SK-N-SH (cell line): Measurements from ENCODE around the gene GMNN. TPM values are rescaled to one million over a fixed set of nuclear protein-coding genes. Genes with fewer than 3 reads are reported as not detected.
A peak's percentile ranks its signal among the peaks of the same experiment; 100 is the strongest.

ENCODE experiments used
- CHD2 ChIP-seq: fragments of 150-350 bp; IDR thresholded peaks from 2 replicates; pipeline ENCODE4 v1.6.1; 2018; ENCODE audit warnings: low read length; ENCODE audit not compliant: partially characterized antibody
- EP300 ChIP-seq, 2 experiments: IDR thresholded peaks; 2 replicates each; pipeline versions ENCODE4 v1.4.0 to v1.6.1; 2012; ENCODE audit warnings: borderline replicate concordance in 1 of 2, low read depth in 1 of 2, low read length in 1 of 2
- EZH2phosphoT487 ChIP-seq: fragments of 200-600 bp; sonication (generic); IDR thresholded peaks from 2 replicates; pipeline ENCODE4 v1.6.1; 2017; ENCODE audit warnings: low read depth, mixed run types, mild to moderate bottlenecking, antibody characterized with exemption, moderate library complexity, borderline replicate concordance
- FOSL2 ChIP-seq: IDR thresholded peaks from 2 replicates; pipeline ENCODE4 v1.4.0; 2012; ENCODE audit warnings: low read depth, mild to moderate bottlenecking, moderate library complexity, borderline replicate concordance
- FOXJ3 ChIP-seq: sonication (generic); formaldehyde crosslinking; IDR thresholded peaks from 2 replicates; pipeline ENCODE4 v1.5.1; 2020; ENCODE audit warnings: mild to moderate bottlenecking, missing genetic modification reagents
- FOXM1 ChIP-seq: IDR thresholded peaks from 2 replicates; pipeline ENCODE4 v1.4.0; 2012; ENCODE audit warnings: low read depth, mild to moderate bottlenecking
- JUND ChIP-seq: IDR thresholded peaks from 2 replicates; pipeline ENCODE4 v1.4.0; 2012
- MEF2A ChIP-seq: IDR thresholded peaks from 2 replicates; pipeline ENCODE4 v1.4.0; 2012; ENCODE audit warnings: low read depth, borderline replicate concordance
- MXI1 ChIP-seq: IDR thresholded peaks from 2 replicates; pipeline ENCODE4 v1.6.1; 2012; ENCODE audit warnings: mild to moderate bottlenecking, low read depth, low read length, improper control_type of control experiment
- NFIC ChIP-seq: IDR thresholded peaks from 2 replicates; pipeline ENCODE4 v1.4.0; 2012; ENCODE audit warnings: borderline replicate concordance
- NRF1 ChIP-seq: IDR thresholded peaks from 2 replicates; pipeline ENCODE4 v1.6.1; 2012; ENCODE audit warnings: low read depth, mild to moderate bottlenecking, low read length
- POLR2AphosphoS5 ChIP-seq: IDR thresholded peaks from 2 replicates; pipeline ENCODE4 v1.6.1; 2012; ENCODE audit warnings: low read depth, low read length
- RAD21 ChIP-seq: IDR thresholded peaks from 2 replicates; pipeline ENCODE4 v1.6.1; 2012; ENCODE audit warnings: mild to moderate bottlenecking, low read length
- SMC3 ChIP-seq: IDR thresholded peaks from 2 replicates; pipeline ENCODE4 v1.6.1; 2012; ENCODE audit warnings: low read depth, low read length, improper control_type of control experiment
- TEAD4 ChIP-seq: IDR thresholded peaks from 2 replicates; pipeline ENCODE4 v1.4.0; 2012; ENCODE audit warnings: mild to moderate bottlenecking, borderline replicate concordance; ENCODE audit not compliant: insufficient read depth
- YY1 ChIP-seq: IDR thresholded peaks from 2 replicates; pipeline ENCODE4 v1.4.0; 2012; ENCODE audit warnings: low read depth, mild to moderate bottlenecking
- polyA plus RNA-seq, 3 experiments: library from polyadenylated mRNA; depleted of rRNA; stranded (reverse); fragments of >200 nt; gene quantifications; 2 replicates each; pipeline ENCODE4 v1.2.3, GENCODE V29; 2012
- TF ChIP-seq, protein P1 (sequence below): IDR thresholded peaks from 2 replicates; pipeline ENCODE4 v1.4.0; 2012; ENCODE audit warnings: low read depth, borderline replicate concordance
- TF ChIP-seq, protein P2 (sequence below): fragments of 150-350 bp; IDR thresholded peaks from 2 replicates; pipeline ENCODE4 v1.6.1; 2017; ENCODE audit warnings: antibody characterized with exemption, low read length, low read depth, borderline replicate concordance
- TF ChIP-seq, protein P3 (sequence below): IDR thresholded peaks from 2 replicates; pipeline ENCODE4 v1.4.0; 2012; ENCODE audit warnings: low read depth
- TF ChIP-seq, protein P4 (sequence below): IDR thresholded peaks from 2 replicates; pipeline ENCODE4 v1.6.1; 2012; ENCODE audit warnings: mild to moderate bottlenecking, low read depth, low read length, moderate library complexity
- TF ChIP-seq, protein P5 (sequence below): IDR thresholded peaks from 2 replicates; pipeline ENCODE4; 2012
- TF ChIP-seq, protein P6 (sequence below): fragments of 200-600 bp; sonication (generic); IDR thresholded peaks from 2 replicates; pipeline ENCODE4 v1.6.1; 2017; ENCODE audit warnings: antibody characterized with exemption, mild to moderate bottlenecking, moderate library complexity

The GMNN gene
- polyA plus RNA-seq, 1 of the 3 experiments (the other 2 are of a cell fraction), result 16.8 TPM

DNA sequence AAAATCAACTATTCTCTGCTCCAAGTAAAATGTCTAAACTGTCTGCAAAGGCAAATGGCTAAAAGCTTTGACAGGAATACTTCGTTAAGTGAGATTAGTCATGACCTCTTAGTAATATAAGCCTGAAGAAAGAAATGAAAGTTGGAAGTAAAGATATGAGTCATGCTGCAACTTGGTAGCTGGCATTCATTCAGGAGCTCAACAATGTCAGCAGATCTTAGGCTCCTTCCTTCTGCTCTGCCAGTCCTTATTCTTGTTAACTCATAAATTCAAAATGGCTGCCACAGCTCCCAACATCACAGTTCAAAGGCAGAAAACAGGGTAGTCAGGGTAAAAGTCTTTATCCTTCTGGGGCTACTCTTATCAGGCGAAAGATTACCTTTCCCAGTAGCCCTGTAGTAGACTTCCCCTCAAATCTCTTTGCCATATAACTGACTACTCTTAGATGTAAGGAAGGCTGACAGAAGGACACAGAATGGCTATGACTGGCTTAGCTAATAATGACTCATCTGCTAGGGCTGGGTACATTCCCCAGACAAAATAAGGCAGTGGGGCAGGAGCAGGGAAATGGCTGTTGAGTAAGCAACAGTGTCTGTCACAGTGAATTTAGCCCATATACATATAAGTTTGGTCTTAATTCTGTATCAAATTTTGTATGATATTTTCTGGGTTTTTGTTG lies 31.3 kb upstream of the GMNN start (continued):
- TF ChIP-seq FOXJ3 (CRISPR knock-in tag) (no peak), NFIC (peak; percentile 76; the same call in 1 of the 2 replicates), SMC3 (no peak), POLR2AphosphoS5 (peak; percentile 71), MXI1 (no peak), JUND (peak; percentile 83), FOXM1 (no peak; the same call in 1 of the 2 replicates), NRF1 (no peak), TEAD4 (0 out of 2 replicates have a peak, but pooled peaks have one; percentile 6), EP300 (IDR thresholded peaks at IDR 0.05; ENCODE audit: borderline replicate concordance in 1 of 2, low read depth in 1 of 2, low read length in 1 of 2) (peak in 1 of 2 experiments; percentile 50; a peak in 2 of 4 replicates), YY1 (peak; percentile 94), RAD21 (no peak), EZH2phosphoT487 (no peak), CHD2 (no peak), MEF2A (no peak), FOSL2 (peak; percentile 90)
- TF ChIP-seq, protein P1, sequence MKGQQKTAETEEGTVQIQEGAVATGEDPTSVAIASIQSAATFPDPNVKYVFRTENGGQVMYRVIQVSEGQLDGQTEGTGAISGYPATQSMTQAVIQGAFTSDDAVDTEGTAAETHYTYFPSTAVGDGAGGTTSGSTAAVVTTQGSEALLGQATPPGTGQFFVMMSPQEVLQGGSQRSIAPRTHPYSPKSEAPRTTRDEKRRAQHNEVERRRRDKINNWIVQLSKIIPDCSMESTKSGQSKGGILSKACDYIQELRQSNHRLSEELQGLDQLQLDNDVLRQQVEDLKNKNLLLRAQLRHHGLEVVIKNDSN, result no peak
- TF ChIP-seq, protein P2, sequence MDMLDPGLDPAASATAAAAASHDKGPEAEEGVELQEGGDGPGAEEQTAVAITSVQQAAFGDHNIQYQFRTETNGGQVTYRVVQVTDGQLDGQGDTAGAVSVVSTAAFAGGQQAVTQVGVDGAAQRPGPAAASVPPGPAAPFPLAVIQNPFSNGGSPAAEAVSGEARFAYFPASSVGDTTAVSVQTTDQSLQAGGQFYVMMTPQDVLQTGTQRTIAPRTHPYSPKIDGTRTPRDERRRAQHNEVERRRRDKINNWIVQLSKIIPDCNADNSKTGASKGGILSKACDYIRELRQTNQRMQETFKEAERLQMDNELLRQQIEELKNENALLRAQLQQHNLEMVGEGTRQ, result no peak
- TF ChIP-seq, protein P3, sequence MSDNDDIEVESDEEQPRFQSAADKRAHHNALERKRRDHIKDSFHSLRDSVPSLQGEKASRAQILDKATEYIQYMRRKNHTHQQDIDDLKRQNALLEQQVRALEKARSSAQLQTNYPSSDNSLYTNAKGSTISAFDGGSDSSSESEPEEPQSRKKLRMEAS, result peak; percentile 42; the same call in 1 of the 2 replicates
- TF ChIP-seq, protein P4, sequence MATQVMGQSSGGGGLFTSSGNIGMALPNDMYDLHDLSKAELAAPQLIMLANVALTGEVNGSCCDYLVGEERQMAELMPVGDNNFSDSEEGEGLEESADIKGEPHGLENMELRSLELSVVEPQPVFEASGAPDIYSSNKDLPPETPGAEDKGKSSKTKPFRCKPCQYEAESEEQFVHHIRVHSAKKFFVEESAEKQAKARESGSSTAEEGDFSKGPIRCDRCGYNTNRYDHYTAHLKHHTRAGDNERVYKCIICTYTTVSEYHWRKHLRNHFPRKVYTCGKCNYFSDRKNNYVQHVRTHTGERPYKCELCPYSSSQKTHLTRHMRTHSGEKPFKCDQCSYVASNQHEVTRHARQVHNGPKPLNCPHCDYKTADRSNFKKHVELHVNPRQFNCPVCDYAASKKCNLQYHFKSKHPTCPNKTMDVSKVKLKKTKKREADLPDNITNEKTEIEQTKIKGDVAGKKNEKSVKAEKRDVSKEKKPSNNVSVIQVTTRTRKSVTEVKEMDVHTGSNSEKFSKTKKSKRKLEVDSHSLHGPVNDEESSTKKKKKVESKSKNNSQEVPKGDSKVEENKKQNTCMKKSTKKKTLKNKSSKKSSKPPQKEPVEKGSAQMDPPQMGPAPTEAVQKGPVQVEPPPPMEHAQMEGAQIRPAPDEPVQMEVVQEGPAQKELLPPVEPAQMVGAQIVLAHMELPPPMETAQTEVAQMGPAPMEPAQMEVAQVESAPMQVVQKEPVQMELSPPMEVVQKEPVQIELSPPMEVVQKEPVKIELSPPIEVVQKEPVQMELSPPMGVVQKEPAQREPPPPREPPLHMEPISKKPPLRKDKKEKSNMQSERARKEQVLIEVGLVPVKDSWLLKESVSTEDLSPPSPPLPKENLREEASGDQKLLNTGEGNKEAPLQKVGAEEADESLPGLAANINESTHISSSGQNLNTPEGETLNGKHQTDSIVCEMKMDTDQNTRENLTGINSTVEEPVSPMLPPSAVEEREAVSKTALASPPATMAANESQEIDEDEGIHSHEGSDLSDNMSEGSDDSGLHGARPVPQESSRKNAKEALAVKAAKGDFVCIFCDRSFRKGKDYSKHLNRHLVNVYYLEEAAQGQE, result no peak
- TF ChIP-seq, protein P5, sequence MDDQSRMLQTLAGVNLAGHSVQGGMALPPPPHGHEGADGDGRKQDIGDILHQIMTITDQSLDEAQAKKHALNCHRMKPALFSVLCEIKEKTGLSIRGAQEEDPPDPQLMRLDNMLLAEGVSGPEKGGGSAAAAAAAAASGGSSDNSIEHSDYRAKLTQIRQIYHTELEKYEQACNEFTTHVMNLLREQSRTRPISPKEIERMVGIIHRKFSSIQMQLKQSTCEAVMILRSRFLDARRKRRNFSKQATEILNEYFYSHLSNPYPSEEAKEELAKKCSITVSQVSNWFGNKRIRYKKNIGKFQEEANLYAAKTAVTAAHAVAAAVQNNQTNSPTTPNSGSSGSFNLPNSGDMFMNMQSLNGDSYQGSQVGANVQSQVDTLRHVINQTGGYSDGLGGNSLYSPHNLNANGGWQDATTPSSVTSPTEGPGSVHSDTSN, result peak; percentile 82
- TF ChIP-seq, protein P6, sequence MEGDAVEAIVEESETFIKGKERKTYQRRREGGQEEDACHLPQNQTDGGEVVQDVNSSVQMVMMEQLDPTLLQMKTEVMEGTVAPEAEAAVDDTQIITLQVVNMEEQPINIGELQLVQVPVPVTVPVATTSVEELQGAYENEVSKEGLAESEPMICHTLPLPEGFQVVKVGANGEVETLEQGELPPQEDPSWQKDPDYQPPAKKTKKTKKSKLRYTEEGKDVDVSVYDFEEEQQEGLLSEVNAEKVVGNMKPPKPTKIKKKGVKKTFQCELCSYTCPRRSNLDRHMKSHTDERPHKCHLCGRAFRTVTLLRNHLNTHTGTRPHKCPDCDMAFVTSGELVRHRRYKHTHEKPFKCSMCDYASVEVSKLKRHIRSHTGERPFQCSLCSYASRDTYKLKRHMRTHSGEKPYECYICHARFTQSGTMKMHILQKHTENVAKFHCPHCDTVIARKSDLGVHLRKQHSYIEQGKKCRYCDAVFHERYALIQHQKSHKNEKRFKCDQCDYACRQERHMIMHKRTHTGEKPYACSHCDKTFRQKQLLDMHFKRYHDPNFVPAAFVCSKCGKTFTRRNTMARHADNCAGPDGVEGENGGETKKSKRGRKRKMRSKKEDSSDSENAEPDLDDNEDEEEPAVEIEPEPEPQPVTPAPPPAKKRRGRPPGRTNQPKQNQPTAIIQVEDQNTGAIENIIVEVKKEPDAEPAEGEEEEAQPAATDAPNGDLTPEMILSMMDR, result no peak
